HG03025 (cell line): Measurements from ENCODE around the gene ACSM6.
"Not testable (repeated sequence)": the region's sequence is repeated elsewhere in the genome, so short reads cannot be mapped to it uniquely, and the experiment has no call there.

Experiments
- ATAC-seq: cut with Tn5 transposase; IDR thresholded peaks from one replicate; pipeline ENCODE4 v1.9.1; 2021; ENCODE audit warnings: mild to moderate bottlenecking, moderate library complexity; ENCODE audit not compliant: unreplicated experiment, low FRiP score

ACSM6 gene

DNA sequence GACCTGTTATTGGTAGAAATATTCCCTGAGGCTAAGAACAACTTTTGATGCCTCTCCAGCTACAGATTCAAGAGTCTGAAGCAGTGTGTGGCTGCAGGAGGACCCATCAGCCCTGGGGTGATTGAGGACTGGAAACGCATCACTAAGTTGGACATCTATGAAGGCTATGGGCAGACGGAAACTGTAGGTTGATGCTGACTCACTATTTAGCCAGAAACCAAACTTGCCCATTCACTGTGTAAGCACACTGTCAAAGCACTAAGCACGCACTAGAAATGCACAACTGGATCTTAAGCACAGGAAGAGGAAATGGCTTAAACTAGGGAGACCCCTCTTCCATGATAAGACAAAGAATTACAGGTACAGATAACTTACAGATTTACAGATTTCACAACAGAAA is 20.8 kb downstream of the ACSM6 start:
- ATAC-seq, result no peak

- ATAC-seq, result no peak
These were observed 23.4 kb downstream of the ACSM6 start for GRCh38 chr10:95217476-95217875.

DNA sequence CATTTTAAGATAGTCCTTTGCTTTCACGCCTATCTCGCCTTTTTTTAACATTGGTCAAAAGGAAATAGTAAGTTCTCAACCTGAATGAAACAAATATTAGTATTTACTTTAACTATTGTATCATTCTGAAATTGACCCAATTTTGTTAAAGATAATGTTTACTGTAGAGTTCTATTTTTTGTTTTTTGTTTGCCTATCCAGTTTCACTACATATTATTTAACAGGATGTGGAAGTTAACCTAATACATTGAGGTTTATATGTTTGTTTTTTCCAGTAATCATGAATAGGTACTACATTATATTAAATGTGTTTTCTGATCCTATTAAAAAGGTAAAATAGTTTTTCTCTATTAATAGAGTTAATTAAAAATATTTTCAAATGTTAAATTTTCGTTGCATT is 26.5 kb downstream of the ACSM6 start:
- no peak for ATAC-seq

DNA sequence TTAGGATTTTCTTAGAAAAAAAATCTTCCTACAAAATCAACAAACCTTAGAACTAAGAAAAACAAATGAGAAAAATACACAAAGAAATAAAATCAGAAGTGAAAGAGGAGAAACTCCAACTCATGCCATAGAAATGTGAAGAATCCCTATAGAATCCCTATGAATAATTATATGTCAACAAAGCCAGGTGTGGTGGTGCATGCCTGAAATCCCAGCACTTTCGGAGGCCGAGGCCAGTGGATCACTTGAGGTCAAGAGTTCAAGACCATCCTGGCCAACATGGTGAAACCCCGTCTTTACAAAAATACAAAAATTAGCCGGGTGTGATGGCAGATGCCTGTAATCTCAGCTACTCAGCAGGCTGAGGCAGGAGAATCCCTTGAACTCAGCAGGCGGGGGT is 27.1 kb downstream of the ACSM6 start:
- no peak for ATAC-seq

- ATAC-seq, result no peak
These were observed 31.1 kb downstream of the ACSM6 start for GRCh38 chr10:95225136-95225535.

GRCh38 chr10:95228934-95229723 is 35.1 kb downstream of the ACSM6 start:
- ATAC-seq, result not testable (repeated sequence)

DNA sequence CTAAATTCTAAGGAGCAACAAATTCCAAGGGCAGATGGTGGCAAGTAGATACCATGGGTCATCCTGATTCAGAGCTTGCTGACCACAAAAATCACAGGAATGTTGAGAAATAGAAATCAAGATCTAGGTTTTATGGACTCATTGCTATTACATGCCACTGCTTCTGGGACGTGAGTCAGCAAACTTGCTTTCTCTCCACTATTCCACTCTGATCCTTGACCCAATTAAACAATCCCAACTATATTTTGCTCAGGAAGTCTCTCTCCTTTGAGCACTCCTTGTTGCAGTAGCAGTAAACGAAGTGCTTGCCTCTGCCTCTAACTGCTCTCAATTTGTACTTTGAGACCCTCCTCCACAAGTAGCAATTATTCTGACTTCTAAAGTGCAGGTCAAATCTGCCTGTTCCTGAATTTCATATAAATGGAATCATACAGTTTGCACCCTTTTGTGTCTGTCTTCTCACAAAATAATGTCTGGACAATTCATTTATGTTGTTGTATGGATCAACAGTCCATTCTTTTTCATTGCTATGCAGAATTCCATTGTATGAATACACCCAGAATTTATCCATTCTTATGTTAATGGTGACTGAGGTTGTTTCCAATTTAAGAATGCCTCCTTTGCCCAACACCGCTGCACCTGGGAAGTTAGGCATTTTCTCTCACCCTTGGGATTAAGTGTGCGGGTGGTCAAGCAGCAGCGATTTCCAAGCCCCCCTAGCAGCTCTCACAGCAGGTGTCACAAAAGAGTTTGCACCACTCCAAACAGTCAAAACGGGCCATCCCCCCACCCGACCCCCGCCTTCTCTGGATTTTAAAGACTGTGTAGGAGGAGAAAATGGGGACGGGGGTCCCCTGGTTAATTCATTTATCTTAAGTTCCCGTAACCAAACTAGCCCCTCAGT is 35.9 kb downstream of the ACSM6 start:
- no peak for ATAC-seq

GRCh38 chr10:95230677-95231586 is 36.9 kb downstream of the ACSM6 start:
- ATAC-seq, result peak; percentile 64

GRCh38 chr10:95233377-95234034 is 39.5 kb downstream of the ACSM6 start:
- ATAC-seq, result no peak

DNA sequence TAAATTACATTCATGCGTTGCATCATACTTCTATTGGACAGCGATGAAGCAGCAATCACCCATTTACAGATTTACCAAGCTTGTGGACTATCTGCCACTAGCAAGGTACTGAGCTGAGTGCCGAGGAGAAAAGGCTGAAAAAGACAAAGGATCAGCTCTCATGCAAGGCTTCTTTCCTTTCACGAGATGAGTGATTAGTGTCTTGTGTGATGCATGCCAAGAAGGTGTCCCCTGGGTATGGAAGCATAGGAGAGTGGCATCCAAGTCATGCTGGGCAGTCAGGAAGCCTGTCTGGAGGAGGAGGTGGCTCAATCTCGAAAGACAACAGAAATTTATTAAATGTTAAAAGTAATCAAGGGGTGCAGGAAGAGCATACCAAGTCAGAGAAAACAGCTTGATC is 40.9 kb downstream of the ACSM6 start:
- no peak for ATAC-seq

DNA sequence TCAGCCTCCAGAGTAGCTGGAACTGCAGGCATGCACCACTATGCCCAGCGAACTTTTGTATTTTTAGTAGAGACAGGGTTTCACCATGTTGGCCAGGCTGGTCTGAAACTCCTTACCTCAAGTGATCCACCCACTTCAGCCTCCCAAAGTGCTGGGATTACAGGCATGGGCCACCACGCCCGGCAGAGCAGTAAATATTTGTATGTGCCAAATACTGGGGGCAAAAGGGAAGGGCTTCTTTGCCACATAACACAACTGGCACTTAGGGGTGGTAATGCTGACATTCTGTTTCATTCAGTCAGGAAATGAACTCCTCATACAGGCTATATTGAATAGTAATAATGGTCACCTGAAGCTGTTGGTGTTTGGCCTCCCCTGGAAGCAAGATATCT is 41.6 kb downstream of the ACSM6 start:
- ATAC-seq, result no peak

GRCh38 chr10:95236068-95236903 is 42.2 kb downstream of the ACSM6 start:
- ATAC-seq, result peak; percentile 96

- no peak for ATAC-seq
These were observed 43.5 kb downstream of the ACSM6 start for GRCh38 chr10:95237376-95238170.

- not testable (repeated sequence) for ATAC-seq
These were observed 46.1 kb downstream of the ACSM6 start for GRCh38 chr10:95240096-95240495.

- no peak for ATAC-seq
These were observed 46.8 kb downstream of the ACSM6 start for GRCh38 chr10:95240811-95241210.

DNA sequence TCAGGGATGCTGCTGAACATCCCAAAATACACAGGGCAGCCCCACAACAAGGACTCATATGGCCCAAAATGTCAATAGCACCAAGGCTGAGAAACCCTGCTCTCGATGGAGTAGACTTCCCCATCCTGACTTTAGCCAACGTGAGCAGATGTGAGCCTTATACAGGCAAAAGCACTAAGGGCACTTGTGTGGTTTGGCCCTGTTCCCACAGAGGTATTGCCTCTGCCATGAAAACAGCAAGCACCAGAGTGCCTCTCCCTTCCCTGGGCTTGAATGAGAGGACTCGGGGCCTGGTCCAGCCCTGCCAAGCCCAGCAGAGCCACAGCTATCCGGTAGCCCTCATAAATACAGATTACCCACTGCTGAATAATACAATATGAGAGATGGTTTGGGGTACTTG is 47.5 kb downstream of the ACSM6 start:
- no peak for ATAC-seq

DNA sequence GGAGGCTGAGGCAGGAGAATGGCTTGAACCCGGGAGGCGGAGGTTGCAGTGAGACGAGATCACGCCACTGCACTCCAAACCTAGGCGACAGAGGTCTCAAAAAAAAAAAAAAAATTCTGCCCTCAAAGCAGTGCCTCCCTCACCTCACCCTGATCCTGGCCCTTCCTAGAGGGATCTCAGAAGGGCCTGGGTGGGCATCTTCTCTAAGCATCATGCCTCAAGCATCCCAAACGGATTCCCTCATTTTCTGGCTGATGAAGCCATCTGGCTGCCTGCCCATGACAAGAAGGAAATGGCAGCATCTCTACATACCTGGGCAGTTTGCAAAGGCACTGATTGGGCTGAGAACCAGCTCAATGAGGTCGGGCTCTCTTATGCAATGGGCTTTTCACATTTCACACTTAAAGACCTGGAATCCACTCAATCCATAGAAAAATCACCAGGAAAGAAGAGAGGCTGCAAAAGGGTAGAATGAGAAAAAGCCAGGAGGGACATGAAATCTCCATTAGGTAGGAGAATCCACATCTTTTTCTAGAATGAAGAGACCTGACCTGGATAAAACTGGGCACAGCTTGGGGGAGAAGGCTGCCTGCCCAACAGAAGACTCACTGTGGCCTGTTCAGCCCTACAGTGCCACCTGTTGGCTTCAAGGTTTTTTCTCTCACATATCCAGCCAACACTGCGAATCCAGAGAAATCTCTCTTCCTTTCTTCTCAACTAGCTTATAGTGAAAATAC is 48.7 kb downstream of the ACSM6 start:
- no peak for ATAC-seq

DNA sequence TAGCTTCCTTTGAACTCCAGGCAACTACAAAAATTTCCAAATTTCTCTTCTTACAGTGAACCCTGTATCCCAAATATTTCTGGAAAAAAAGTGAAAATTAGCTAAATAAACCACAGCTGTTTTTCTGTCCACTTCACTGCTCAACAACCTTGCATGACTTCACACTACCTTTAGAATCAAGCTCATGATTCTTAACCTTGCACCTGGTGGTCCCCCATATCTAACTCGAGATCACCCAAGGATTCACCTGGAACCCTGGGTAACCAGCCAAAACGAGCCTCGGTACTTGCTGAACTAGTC is 49.2 kb downstream of the ACSM6 start:
- ATAC-seq, result no peak
